GM21390 (cell line): Measurements from ENCODE around the gene SERPINE2.

Experiments
- ATAC-seq: cut with Tn5 transposase; IDR thresholded peaks from one replicate; pipeline ENCODE4 v1.9.1; 2021; ENCODE audit not compliant: unreplicated experiment

The SERPINE2 gene

DNA sequence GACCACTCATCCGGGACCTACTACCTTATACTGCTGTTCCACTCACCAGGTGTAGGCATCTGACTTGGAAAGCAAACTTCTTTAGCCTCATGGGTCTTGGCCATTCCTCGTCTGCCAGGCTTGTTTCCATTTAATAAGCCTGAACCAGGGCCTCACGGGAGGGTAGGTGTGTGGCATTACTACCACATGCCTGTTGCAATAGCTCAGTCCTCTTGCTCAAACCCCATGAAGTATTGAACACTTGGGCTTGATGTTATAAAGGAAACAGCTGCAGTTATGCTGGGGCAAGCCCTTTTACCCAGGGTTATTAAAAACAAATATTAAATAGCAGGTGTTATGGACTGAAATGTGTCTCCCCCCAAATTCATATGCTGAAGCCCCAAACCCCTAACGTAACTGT is 60.6 kb downstream of the SERPINE2 start:
- ATAC-seq = no peak

DNA sequence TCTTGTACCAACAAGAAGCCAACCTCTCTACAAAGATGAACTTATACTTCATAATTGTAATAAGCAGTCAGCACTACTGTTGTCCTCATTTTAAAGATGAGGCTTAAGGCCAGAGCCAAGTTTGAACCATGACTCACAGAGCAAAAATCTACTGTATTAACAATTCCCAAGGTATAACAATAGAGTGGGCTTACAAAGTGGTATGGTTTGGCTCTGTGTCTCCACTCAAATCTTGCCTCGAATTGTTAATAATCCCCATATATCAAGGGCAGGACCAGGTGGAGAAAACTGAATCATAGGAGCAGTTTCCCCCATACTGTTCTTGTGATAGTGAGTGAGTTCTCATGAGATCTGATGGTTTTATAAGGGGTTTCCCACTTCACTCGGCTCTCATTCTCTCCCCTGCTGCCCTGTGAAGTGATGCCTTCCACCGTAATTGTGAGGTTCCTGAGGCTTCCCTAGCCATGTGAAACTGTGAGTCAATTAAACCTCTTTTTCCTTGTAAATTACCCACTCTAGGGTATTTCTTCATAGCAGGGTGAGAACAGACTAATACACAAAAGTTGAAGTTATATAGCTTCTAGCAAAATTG is 62.4 kb downstream of the SERPINE2 start:
- no peak for ATAC-seq

DNA sequence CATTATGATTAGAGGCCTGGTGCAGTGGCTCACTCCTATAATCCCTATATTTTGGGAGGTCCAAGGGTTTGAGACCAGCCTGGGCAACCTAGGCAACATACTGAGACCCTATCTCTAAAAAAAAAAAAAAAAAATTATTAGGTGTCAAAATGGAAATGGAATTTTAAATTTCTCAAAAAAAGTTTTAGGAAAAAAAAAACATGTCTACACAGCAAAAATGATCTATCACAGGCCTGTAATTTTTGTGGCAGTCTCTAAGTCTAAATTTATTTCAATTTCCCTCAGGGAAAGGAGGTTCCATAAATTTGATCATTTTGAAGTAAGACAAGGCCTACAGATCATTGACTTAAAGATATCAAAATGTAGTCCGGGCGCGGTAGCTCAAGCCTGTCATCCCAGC is 65.5 kb downstream of the SERPINE2 start:
- no peak for ATAC-seq

DNA sequence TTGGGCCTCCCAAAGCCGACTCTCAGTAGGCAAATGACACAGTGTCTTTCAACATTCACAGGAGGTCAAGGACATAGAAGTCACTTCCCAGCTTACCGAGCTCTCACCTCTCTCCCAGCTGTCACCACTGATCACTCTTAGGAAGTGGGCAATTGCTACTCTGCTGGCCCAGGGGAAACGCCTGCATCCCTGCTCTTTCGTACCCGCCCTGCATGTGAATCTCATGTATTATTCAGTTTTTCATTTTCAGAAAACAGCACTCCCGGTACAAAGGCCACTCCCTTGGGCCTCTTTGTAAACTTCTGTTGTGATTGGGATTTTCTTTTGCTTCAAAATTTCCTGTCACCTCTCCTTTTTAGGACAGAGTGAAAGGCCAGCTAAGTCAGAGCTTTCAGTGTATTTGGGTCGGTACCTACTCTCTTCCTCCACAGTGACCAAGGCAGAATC is 66.4 kb downstream of the SERPINE2 start:
- ATAC-seq = no peak

DNA sequence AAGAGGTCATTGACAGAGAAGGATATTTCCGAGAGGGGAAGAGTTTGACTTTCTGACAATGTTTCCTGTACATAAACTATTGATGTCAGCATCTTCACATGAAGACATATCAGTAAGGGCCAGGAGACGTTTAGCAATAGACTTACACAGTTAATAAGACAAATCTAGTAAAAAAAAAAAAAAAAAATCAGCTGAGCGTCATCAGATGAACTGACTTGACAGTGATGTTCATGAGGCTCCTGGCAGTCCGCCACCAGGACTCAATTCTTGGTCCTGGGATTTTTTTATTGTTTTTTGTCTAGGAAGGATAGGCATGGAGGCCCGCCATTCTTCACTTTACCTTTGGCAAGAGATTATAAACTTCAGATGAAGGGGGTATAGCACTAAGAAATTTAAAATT is 67.4 kb downstream of the SERPINE2 start:
- no peak for ATAC-seq

DNA sequence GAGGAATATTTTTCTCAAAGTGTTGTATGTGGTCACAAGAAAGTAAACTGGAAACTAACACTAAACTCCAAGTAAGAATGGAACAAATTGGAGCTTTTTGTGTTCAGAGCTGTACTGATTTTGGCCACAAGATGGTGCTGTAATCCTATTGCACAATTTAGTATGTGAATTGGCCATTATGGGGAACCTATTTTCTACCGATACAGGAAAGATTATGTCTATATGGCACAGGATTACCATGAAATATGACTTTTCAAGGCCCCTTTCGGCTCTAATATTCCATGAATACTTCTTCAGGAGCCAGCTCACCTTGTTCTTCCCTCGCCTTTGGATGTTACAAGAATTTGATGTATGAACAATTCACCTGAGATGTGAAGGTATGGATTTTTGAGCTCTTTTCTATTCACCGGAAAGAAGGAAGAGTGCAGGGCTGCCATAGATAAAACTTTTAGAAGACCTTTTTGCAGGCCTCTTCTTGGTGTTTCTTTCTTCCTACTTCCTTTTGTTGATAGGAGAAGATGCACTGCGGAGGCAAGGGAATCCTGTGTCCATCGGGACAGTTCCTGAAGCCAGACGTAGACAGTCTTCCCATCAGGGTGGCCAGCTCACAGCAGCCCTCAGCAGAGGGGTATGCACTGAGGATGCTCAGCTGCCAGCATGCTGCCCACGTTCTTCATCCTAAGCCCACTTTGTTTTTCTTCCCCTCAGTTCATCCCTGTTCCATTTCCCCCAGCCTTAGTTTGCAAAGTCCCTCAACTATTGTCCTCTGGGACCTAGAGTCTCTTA is 68.5 kb downstream of the SERPINE2 start:
- peak; percentile 72 for ATAC-seq

DNA sequence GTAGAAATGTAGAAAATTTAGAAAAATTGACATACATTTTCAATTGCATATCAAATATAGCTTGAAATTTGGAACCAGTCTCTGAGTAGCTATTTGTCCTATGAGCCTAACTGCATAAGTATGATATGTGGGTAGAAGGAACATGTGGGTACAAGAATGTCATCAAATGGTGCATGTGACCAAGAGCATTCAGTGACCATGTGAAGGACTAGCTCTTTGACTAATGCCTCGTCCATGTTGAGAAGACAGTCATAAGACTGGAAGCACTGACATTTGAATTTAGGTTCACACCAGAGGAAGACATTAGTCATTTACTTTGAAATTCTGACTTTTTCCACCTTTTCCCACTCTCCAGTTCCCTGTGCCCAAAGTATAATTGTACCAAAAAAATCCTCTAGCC is 69.2 kb downstream of the SERPINE2 start:
- no peak for ATAC-seq

DNA sequence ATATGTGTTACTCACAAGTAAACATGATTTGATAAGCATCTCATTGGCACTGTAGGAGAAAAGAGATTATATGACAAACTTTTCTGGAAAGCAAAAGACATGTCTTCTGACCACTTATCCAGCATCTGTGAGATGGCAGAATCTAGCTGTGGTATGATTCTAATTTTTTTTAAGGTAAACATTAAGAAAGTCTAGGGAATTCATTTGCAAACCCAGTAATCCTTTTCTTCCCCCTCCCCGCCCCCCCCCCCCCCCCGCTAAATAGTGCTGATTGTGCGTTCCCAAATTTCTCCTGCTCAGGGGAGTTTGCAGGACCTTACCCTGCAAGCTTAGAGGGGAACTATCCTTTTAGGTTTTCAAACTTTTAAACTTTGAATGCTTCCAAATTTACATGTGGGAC is 69.8 kb downstream of the SERPINE2 start:
- ATAC-seq = no peak

DNA sequence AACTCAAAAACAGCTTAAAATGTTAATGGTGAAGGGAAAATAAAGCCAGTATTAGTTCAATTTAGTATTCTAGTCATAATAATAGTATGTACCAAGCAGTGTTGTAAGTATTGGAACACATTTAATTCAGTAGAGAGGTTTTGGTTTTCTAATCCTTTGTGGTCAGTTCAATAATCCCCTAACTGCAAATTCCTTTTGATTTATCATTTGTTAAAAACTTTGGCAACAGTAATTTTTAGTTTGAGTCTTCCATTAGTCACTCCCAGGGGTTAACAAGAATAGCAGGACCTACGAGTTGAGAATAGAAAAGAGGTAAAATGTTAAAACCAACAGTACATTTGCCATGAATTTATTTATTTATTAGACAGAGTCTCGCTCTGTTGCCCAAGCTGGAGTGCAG is 71.1 kb downstream of the SERPINE2 start:
- no peak for ATAC-seq

DNA sequence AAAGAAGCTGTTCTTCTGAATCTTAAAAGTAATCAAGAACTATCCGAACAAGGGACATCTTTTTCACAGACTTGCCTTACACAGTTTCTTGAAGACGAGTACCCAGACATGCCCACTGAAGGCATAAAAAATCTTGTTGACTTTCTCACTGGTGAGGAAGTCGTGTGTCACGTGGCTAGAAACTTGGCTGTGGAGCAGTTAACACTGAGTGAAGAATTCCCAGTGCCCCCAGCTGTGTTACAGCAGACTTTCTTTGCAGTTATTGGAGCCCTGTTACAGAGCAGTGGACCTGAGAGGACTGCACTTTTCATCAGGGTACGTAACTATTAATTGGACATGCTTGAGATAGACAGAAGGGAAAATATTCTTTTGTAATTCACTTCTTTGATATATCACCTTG is 79.4 kb downstream of the SERPINE2 start:
- ATAC-seq = no peak

DNA sequence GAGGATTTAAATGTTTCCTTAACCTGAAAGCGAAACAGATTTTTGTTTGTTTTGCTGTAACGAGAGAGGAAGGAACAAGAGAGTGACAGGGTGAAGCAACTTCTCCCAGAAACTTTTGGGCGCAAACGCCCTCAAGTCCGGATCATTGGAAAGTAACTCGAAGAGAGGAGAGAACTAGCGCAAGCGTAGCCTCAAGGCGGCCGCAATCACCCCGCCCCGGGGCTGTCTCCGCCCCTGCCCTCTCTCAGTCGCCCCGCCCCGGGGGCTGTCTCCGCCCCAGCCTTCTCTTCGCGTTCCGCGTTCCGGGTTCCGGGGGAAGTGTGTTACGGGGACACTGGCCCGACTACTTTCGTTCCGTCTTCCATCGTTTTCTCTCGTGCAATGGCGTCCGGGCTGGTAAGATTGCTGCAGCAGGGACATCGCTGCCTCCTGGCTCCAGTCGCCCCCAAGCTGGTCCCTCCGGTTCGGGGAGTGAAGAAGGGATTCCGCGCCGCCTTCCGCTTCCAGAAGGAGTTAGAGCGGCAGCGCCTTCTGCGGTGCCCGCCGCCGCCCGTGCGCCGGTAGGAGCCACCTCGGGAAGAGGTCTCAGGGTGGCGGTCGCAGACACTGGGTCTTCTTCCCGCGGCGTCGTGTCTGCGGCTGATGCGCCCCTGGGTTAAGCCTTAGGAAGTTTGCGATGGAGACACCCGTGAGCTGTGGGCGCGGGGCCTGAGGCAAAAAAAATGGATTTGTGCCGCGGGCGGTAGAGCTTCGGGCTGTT is 81.8 kb downstream of the SERPINE2 start, which contains the start of gene MRPL44:
Gene MRPL44, plus strand, starts transcription at position 372 of the 760 bp plus-strand sequence. Its CDS starts 10 bp downstream, at position 382.
- ATAC-seq = peak; percentile 80

DNA sequence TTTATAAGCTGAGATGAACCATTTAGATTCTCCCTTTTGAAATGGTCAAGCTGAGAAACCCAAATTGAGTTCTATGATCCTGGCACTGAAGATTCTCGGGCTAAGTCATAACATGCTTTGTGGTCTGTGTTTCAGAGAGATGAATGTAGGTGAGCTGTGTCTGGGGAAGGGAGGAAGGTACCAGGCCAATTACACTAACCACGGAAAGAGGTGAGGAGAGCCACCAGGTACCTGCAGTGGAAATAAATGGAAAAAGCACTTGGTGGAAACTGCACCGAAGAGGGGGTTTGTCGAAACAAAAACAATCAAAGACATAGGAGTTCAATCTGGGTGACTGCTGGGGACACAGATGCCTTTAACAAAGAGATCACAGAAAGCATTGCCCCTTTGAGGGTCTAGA is 82.8 kb downstream of the SERPINE2 start:
- peak; percentile 34 for ATAC-seq

DNA sequence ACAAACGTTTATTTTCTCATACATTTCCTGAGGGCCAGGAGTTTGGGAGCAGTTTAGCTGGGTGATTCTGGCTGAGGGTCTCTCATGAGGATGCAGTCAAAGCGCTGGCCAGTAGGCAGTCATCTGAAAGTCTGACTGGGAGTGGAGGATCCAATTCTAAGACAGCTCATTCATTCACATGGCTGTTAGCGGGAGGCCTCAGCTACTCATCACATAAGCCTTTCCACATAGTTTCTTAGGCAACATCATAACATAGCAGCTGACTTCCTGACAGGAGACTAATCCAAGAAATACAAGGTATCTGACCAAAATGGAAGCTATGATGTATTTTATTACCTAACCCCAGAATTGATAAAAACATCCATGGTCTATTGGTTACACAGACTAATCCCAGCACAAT is 84.7 kb downstream of the SERPINE2 start:
- ATAC-seq = no peak

DNA sequence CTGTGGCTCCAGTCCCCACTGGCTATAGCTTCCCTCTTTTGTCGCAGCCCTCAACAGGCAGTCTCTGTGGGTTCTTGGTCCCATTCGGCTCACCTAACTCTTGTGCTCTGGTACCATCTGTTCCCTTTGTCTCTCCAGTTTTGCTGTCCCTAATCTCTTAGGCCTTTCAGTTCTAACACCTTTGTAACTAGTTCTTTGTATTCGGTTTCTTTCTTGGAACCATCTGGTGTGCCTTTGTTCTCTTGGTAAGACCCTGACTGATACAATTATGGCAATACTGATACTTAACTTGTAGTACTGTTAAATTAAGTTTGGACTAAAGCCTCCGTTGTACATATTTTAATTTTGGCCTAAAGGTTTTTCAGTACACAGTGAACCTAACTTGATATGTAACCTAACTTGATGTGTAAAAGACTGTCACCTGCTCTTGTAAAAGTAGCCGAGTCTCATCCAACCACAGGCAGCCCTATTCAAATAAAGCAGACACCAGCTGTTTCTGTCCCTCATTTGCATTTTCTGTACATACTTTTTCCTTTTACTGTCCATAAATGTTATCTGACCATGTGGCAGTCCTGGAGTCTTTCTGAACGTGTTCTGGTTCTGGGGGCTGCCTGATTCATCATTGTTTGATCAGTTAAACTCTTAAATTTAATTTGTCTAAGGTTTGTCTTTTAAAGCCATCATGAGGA is 86.7 kb downstream of the SERPINE2 start:
- ATAC-seq = peak; percentile 51

DNA sequence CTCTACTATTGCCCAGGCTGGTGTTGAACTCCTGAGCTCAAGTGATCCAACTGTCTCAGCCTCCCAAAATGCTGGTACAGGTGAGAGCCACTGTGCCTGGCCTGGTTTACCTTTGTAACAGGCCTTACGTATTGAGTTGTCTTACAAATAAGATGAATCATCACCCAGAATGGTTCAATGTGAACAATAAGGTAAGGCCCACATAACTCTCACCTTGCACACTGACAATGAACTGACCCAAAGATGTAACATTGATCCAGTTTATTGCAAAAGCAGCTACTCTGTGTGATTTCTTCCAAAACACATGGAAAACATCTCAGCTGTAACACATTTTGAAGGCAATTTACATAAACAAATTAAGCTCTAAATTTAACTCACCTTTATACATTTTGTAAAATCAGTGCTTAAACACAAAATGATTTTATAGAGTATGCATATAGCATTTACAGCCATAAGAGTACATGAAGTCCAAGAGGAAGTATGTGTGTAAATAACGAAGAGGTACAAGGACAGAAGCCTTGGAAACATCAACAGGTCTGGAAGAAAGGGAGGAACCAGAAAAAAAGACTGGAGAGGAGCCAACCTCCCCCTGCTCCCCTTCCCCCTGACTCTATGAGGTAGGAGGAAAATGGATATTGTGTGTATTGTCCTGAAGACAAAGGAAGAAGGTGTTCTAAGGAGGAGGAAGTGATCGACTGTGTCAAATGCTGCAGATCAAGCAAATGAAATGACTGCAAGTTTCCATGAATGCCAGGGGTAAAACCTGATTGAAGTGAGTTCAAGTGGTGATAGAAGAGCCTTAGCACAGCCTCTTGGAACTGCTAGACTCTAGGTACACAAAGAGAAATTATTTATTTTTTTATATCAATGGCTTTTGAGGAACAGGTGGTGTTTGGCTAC is 88.4 kb downstream of the SERPINE2 start:
- ATAC-seq = no peak

DNA sequence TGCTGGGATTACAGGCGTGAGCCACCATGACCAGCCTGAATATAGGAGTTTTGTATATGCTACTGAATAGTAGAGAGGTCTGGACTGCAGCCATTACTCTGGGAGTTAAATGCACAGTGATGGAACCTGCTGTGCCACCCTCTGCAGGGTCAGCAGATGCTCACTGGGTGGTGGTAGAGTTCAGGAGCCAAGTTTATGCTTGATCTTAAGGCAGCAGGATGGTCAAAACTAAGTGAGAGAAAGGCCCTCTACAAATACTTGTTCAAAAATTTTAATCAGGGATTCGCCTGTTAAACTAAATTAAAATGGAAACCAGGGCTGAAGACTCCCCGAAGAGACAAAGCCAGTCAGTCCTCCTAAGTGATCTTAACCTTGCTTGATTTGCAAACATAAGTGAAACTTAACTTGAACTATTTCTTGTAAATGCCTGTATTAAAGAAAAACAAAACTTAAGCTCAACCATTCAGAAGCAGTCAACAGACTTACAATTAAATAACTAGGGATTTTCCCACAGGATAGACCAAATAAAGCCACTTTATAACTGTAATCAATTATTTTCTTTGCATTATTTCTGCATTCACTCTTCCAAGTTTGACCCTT is 89.7 kb downstream of the SERPINE2 start:
- ATAC-seq = no peak

DNA sequence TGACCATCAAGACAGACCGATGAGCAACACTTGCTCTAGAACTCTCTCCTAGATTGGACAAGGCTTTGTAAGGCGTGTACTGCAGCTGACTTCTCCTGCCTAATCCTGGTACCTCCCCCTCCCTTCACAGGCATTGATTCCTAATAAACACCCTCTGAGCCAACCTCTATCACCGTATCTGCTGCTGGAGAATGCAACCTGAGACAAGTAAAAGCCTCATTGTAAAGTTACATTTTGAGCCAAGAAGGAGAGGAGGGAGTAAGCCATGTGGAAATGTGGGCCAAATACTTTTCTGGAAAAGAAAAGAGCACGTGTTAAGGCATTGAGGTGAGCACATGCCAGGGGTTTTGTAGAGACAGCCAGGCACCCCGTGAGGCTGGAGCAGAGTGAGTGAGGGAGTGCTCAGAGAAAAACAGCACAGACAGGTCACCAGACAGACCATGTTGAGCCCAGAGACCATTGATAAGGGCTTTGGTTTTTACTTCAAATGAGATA is 91.3 kb downstream of the SERPINE2 start:
- no peak for ATAC-seq

DNA sequence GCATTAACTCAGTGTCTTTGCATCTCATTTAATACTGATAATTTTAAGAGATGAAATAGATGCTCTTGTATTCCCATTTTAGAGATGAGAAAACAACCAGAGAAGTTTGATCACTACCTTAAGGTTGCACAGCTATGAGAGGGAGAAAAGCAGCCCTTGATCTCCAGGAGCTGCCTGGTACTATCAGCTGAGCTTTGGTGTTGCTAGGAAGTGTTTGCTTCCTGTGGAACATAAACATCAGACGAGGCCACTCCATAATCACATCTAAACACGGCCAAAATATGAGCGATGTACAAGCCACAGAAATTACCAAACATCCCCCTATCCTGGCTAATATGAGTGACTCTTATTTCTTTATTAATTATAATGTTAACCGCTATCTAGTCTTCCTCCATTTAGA is 93.3 kb downstream of the SERPINE2 start:
- no peak for ATAC-seq

DNA sequence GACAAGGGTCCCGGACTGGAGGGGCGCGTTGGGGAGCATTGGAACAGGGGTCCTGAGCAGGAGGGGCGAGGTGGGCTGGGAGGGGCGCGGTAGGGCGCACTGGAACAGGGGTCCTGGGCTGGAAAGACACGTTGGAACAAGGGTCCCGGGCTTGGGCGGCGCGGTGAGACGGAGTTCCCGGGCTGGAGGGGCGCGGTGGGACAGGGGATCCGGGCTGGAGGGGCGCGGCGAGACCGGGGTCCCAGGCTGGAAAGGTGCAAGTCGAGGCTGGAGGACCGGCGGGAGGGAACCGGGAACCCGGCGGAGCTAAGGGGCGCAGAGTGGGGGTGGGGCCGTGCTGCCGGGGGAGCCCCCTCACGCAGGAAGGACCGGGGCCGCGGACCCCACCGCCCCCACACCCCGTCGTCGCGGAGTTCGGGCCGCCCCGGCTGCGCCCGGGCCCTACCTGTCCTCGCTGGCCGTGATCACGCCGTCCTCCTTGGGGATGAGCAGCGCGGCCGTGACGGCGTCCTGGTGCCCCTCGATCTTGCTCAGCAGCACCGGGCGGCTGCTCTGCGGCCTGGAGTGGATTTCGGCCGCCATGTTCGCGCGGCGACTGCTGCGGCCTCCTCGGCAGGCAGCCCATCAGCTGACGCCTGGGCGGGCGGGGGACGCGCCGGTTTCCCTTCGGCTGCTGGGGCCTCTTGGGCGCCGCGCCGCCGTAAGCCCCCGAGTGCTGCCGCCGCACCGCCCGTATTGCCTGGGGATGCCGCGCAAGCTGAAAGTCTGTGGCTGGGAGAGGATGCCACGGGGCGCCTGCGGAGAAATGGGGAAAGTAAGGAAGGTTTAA is 94.2 kb downstream of the SERPINE2 start, which contains the start of gene WDFY1:
Gene WDFY1, minus strand, starts transcription at position 633 of the 829 bp plus-strand sequence. Its CDS starts 51 bp downstream, at position 582.
- ATAC-seq = peak; percentile 71
